ENCODE results near the gene CST8.
A peak's percentile ranks its signal among the peaks of the same experiment; 100 is the strongest.
"Not testable (repeated sequence)": the region's sequence is repeated elsewhere in the genome, so short reads cannot be mapped to it uniquely, and the experiment has no call there.

CST8 gene

GRCh38 chr20:23490817-23491216, at the start of gene CST8:
CST8 (plus strand) TSS chr20:23491117; CDS start chr20:23491668, 551 bp downstream.
- DNase-seq: no peak

- peak; percentile 33 for DNase-seq
Observed at GRCh38 chr20:23441850-23442313, 49.0 kb upstream of the CST8 start.

- no peak for DNase-seq
Observed at GRCh38 chr20:23442436-23442835, 48.5 kb upstream of the CST8 start.

GRCh38 chr20:23444859-23445258, 46.1 kb upstream of the CST8 start:
- DNase-seq: no peak

GRCh38 chr20:23445596-23446217, 45.2 kb upstream of the CST8 start:
- no peak for DNase-seq

- no peak for DNase-seq
Observed at GRCh38 chr20:23446505-23446904, 44.4 kb upstream of the CST8 start.

- no peak for DNase-seq
Observed at GRCh38 chr20:23448167-23448566, 42.8 kb upstream of the CST8 start.

GRCh38 chr20:23449421-23449820, 41.5 kb upstream of the CST8 start:
- DNase-seq: no peak

GRCh38 chr20:23450877-23451276, 40.0 kb upstream of the CST8 start:
- no peak for DNase-seq

- DNase-seq: no peak
Observed at GRCh38 chr20:23451956-23452487, 38.9 kb upstream of the CST8 start.

- DNase-seq: no peak
Observed at GRCh38 chr20:23452776-23453175, 38.1 kb upstream of the CST8 start, which contains the start of gene CST11. CST11 (minus strand) TSS chr20:23452876; CDS start chr20:23452811, 65 bp downstream.

- DNase-seq: no peak
Observed at GRCh38 chr20:23453549-23454543, 37.1 kb upstream of the CST8 start.

- DNase-seq: no peak
Observed at GRCh38 chr20:23454816-23455215, 36.1 kb upstream of the CST8 start.

GRCh38 chr20:23455639-23456038, 35.3 kb upstream of the CST8 start:
- no peak for DNase-seq

- DNase-seq: no peak
Observed at GRCh38 chr20:23456409-23456808, 34.5 kb upstream of the CST8 start.

GRCh38 chr20:23456873-23457272, 34.0 kb upstream of the CST8 start:
- no peak for DNase-seq

GRCh38 chr20:23459461-23460150, 31.3 kb upstream of the CST8 start:
- no peak for DNase-seq

GRCh38 chr20:23461180-23461579, 29.7 kb upstream of the CST8 start:
- DNase-seq: no peak

GRCh38 chr20:23466961-23467360, 24.0 kb upstream of the CST8 start:
- not testable (repeated sequence) for DNase-seq

- DNase-seq: not testable (repeated sequence)
Observed at GRCh38 chr20:23472306-23472705, 18.6 kb upstream of the CST8 start.

GRCh38 chr20:23473293-23473692, 17.6 kb upstream of the CST8 start:
- not testable (repeated sequence) for DNase-seq

- no peak for DNase-seq
Observed at GRCh38 chr20:23475395-23475794, 15.5 kb upstream of the CST8 start.
